ENCODE results near the gene PHF10. TPM values are rescaled to one million over a fixed set of nuclear protein-coding genes. Genes with fewer than 3 reads are reported as not detected.
A peak's percentile ranks its signal among the peaks of the same experiment; 100 is the strongest.

PHF10 gene
- total RNA-seq, 2 donors from 2014 or later = 49.9 to 54.7 TPM

DNA sequence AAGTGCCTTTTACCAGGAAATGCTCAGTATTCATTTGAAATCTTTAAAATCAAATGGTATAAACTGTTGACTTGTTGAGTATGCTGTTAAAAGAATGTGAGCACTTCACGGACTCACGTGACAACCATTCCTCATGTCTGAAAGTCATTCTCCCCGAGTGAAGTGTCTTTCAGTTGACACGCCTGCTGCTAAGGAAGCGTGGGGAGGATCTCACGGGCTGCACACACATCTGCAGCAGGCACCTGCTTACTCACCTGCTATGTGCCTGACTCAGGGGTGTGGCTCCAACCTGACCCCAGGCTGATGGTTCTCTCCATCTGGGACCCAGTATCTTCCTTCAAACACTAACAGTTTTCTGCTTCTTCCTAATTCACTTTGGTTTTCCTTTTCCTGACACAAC, 55.2 kb downstream of the PHF10 start:
- Histone ChIP-seq H3K27ac (peak overlapping the region; percentile 9 to 10), H3K9me3 (no peaks in the 10 kb centered on the region), H3K36me3 (peaks cover 22% of the 10 kb centered on the region), H3K27me3 (no peaks in the 10 kb centered on the region), H3K4me1 (no peaks in the 10 kb centered on the region), H3K4me3 (no peak overlapping the region)
- peak; percentile 40 for DNase-seq (ENCODE audit: low spot score)
- TF ChIP-seq, protein P1, sequence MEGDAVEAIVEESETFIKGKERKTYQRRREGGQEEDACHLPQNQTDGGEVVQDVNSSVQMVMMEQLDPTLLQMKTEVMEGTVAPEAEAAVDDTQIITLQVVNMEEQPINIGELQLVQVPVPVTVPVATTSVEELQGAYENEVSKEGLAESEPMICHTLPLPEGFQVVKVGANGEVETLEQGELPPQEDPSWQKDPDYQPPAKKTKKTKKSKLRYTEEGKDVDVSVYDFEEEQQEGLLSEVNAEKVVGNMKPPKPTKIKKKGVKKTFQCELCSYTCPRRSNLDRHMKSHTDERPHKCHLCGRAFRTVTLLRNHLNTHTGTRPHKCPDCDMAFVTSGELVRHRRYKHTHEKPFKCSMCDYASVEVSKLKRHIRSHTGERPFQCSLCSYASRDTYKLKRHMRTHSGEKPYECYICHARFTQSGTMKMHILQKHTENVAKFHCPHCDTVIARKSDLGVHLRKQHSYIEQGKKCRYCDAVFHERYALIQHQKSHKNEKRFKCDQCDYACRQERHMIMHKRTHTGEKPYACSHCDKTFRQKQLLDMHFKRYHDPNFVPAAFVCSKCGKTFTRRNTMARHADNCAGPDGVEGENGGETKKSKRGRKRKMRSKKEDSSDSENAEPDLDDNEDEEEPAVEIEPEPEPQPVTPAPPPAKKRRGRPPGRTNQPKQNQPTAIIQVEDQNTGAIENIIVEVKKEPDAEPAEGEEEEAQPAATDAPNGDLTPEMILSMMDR (IDR thresholded peaks at IDR 0.05) = no peak

- H3K9me3 ChIP-seq = no peaks in the 10 kb centered on the region
- no peaks in the 10 kb centered on the region for H3K4me1 ChIP-seq
- H3K36me3 ChIP-seq = peaks cover 31% of the 10 kb centered on the region
- TF ChIP-seq, protein P1 (IDR thresholded peaks at IDR 0.05) = no peak
- H3K27ac ChIP-seq = no peak overlapping the region
- DNase-seq (ENCODE audit: low spot score) = peak; percentile 9
- no peak overlapping the region for H3K4me3 ChIP-seq
- H3K27me3 ChIP-seq = no peaks in the 10 kb centered on the region
These were observed 56.0 kb downstream of the PHF10 start for GRCh38 chr6:169668203-169668847.

DNA sequence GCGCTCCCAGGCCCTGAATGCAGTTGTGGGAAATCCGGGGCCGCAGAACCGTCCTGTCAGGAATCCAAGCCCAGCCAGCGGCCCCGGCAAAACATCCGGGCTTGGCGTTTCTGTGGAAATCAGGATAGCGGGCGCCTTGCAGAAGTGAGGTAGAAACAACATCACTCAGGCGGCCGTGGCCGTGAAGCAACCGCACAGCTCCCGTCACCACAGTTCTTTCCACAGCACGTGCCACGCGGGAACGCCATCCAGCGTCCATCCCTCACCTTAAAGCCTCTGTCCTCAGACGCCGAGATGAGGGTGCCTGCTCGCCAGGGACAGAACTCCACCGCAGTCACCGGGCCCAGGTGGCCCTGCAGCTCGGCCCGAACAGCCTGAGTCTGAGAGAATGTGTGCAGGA, 56.6 kb downstream of the PHF10 start:
- Histone ChIP-seq H3K36me3 (peaks cover 36% of the 10 kb centered on the region), H3K4me1 (no peaks in the 10 kb centered on the region), H3K4me3 (no peak overlapping the region), H3K27ac (no peak overlapping the region), H3K27me3 (no peaks in the 10 kb centered on the region), H3K9me3 (no peaks in the 10 kb centered on the region)
- TF ChIP-seq, protein P1 (IDR thresholded peaks at IDR 0.05) = no peak
- DNase-seq (ENCODE audit: low spot score) = no peak

GRCh38 chr6:169666441-169666840, 57.9 kb downstream of the PHF10 start:
- no peak overlapping the region for H3K27ac ChIP-seq
- no peaks in the 10 kb centered on the region for H3K9me3 ChIP-seq
- peaks cover 41% of the 10 kb centered on the region for H3K36me3 ChIP-seq
- TF ChIP-seq, protein P1 (IDR thresholded peaks at IDR 0.05) = no peak
- no peaks in the 10 kb centered on the region for H3K27me3 ChIP-seq
- no peaks in the 10 kb centered on the region for H3K4me1 ChIP-seq
- DNase-seq (ENCODE audit: low spot score) = no peak
- H3K4me3 ChIP-seq = no peak overlapping the region

DNA sequence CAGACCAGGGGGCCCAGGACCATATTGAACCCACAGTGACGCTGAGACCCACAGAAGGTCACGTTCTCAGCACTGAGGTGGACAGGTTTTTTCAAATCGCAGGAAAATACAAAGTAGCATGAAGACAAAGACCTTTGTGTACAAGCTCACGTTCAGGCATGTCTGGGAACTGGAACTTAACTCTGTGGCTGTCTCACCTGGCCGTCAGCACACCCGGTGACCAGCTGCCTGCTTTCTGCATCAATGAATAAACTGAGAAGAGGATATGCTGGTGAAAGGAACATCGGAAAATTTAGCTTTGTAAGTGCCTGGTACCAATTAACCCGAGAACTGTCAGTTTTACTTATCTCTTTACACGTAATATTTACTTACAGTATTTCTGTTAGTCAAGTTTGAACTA, 59.0 kb downstream of the PHF10 start:
- TF ChIP-seq, protein P1 (IDR thresholded peaks at IDR 0.05) = no peak
- no peak overlapping the region for H3K27ac ChIP-seq
- H3K4me3 ChIP-seq = no peak overlapping the region
- H3K36me3 ChIP-seq = peaks cover 32% of the 10 kb centered on the region
- no peak for DNase-seq (ENCODE audit: low spot score)
- no peaks in the 10 kb centered on the region for H3K9me3 ChIP-seq
- no peaks in the 10 kb centered on the region for H3K27me3 ChIP-seq
- no peaks in the 10 kb centered on the region for H3K4me1 ChIP-seq

DNA sequence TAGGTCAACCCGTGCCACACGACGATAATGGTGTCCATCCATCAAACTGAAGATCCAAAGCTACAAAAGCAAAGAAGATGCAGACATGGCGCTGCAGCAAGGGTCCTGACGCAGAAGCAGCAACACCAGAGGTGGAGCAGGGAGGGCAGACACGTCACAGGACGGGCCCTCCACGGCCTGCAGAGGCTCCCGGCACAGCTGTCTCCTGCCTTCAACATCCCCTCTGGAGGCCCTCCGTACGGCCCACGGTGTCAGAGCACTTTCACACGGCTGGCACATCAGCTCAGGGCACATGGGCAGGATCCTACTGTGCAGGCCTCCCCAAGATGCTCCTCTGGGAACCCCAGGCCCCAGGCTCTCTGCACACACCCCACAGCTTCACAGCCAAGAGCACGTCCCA, 60.1 kb downstream of the PHF10 start:
- H3K36me3 ChIP-seq = peaks cover 35% of the 10 kb centered on the region
- H3K4me1 ChIP-seq = no peaks in the 10 kb centered on the region
- no peak for DNase-seq (ENCODE audit: low spot score)
- H3K27ac ChIP-seq = no peak overlapping the region
- H3K4me3 ChIP-seq = no peak overlapping the region
- no peaks in the 10 kb centered on the region for H3K27me3 ChIP-seq
- TF ChIP-seq, protein P1 (IDR thresholded peaks at IDR 0.05) = no peak
- no peaks in the 10 kb centered on the region for H3K9me3 ChIP-seq
